ENCODE results near the gene RPS15. TPM values are rescaled to one million over a fixed set of nuclear protein-coding genes. Genes with fewer than 3 reads are reported as not detected.

The RPS15 gene
- total and polyA plus RNA-seq, 2 donors (not counting 3 experiments of a cell fraction or from before 2014, with no cell fraction given), result 1,260 to 3,270 TPM

GRCh38 chr19:1470055-1470304 is 31.8 kb downstream of the RPS15 start:
- Histone ChIP-seq H3K36me3 (ENCODE audit: control insufficient read depth in 2 of 2, extremely low read depth in 1 of 2, insufficient read depth in 2 of 2, low read length in 2 of 2) (no peaks in the 10 kb centered on the region), H3K9me3 (replicated peaks; ENCODE audit: control insufficient read depth, insufficient read depth, low read length) (no peaks in the 10 kb centered on the region), H3K4me2 (ENCODE audit: insufficient read depth, low read length) (no peak overlapping the region), H4K20me1 (replicated peaks; ENCODE audit: control insufficient read depth, extremely low read depth, insufficient read depth, low read length) (no peaks in the 10 kb centered on the region), H3K9ac (replicated peaks; ENCODE audit: extremely low read depth, insufficient read depth, low read length) (no peak overlapping the region), H3K27ac (ENCODE audit: insufficient read depth, low read depth, low read length) (no peak overlapping the region), H2AFZ (ENCODE audit: low read depth, low read length) (no peak overlapping the region), H3K79me2 (ENCODE audit: control insufficient read depth, insufficient read depth, low read length) (no peaks in the 10 kb centered on the region), H3K9me1 (replicated peaks; ENCODE audit: control insufficient read depth, extremely low read depth, insufficient read depth, low read length) (no peaks in the 10 kb centered on the region), H3K4me1 (ENCODE audit: control insufficient read depth, extremely low read depth, insufficient read depth, low read length) (peaks cover 5% of the 10 kb centered on the region), H3K4me3 (replicated peaks in 1 of 3; ENCODE audit: insufficient read depth in 1 of 3, low read depth in 1 of 3, low read length in 3 of 3) (no peak overlapping the region), H3K27me3 (ENCODE audit: control insufficient read depth in 2 of 2, insufficient read depth in 2 of 2, low read length in 2 of 2) (peaks cover 44 to 82% of the 10 kb centered on the region in 2 experiments)
- CTCF ChIA-PET, result no interaction called here
- no peak for DNase-seq (ENCODE audit: low read depth, low spot score)
- FAIRE-seq, result no peak
- dilution Hi-C loops (cut with MboI; ENCODE audit: extremely low pct_ligation_motif_present, low sequenced_read_pairs) (no loop called here), intact Hi-C loops (cut with micrococcal nuclease) (loop anchor here (2.0 kb wide), 1 partner anchor 21 kb away; the partner anchor contains the start of genes PCSK4 and REEP6)
- no TSS peak for BruUV-seq (replicated peaks)
- POLR2A ChIA-PET, result no interaction called here
- no peak for TF ChIP-seq MYC (IDR thresholded peaks at IDR 0.05; ENCODE audit: low read depth, low read length)
- no peak for TF ChIP-seq GATA2 (IDR thresholded peaks at IDR 0.05; ENCODE audit: insufficient read depth, insufficient read length, low read depth, low read length)
- TF ChIP-seq EZH2 (IDR thresholded peaks at IDR 0.05; ENCODE audit: borderline replicate concordance, low read depth, low read length, severe bottlenecking), result peak; percentile 91
- no peak for TF ChIP-seq JUN (IDR thresholded peaks at IDR 0.05; ENCODE audit: borderline replicate concordance, insufficient read depth, insufficient read length, low read depth)

- Histone ChIP-seq H3K9ac (replicated peaks; ENCODE audit: extremely low read depth, insufficient read depth, low read length) (no peak overlapping the region), H3K4me1 (ENCODE audit: control insufficient read depth, extremely low read depth, insufficient read depth, low read length) (peaks cover 5% of the 10 kb centered on the region), H3K36me3 (ENCODE audit: control insufficient read depth in 2 of 2, extremely low read depth in 1 of 2, insufficient read depth in 2 of 2, low read length in 2 of 2) (no peaks in the 10 kb centered on the region), H3K4me2 (ENCODE audit: insufficient read depth, low read length) (no peak overlapping the region), H3K4me3 (replicated peaks in 1 of 3; ENCODE audit: insufficient read depth in 1 of 3, low read depth in 1 of 3, low read length in 3 of 3) (no peak overlapping the region), H3K27ac (ENCODE audit: insufficient read depth, low read depth, low read length) (no peak overlapping the region), H2AFZ (ENCODE audit: low read depth, low read length) (no peak overlapping the region), H3K9me1 (replicated peaks; ENCODE audit: control insufficient read depth, extremely low read depth, insufficient read depth, low read length) (no peaks in the 10 kb centered on the region), H4K20me1 (replicated peaks; ENCODE audit: control insufficient read depth, extremely low read depth, insufficient read depth, low read length) (no peaks in the 10 kb centered on the region), H3K79me2 (ENCODE audit: control insufficient read depth, insufficient read depth, low read length) (no peaks in the 10 kb centered on the region), H3K9me3 (replicated peaks; ENCODE audit: control insufficient read depth, insufficient read depth, low read length) (no peaks in the 10 kb centered on the region), H3K27me3 (ENCODE audit: control insufficient read depth in 2 of 2, insufficient read depth in 2 of 2, low read length in 2 of 2) (peaks cover 42 to 77% of the 10 kb centered on the region in 2 experiments)
- POLR2A ChIA-PET, result no interaction called here
- no TSS peak for BruUV-seq (replicated peaks)
- no peak for FAIRE-seq
- CTCF ChIA-PET, result no interaction called here
- intact Hi-C loops (cut with micrococcal nuclease) (loop anchor here (2.0 kb wide), 1 partner anchor 20 kb away; the partner anchor contains the start of genes PCSK4 and REEP6), dilution Hi-C loops (cut with MboI; ENCODE audit: extremely low pct_ligation_motif_present, low sequenced_read_pairs) (no loop called here)
- DNase-seq (ENCODE audit: low read depth, low spot score), result no peak
- no peak for TF ChIP-seq GATA2 (IDR thresholded peaks at IDR 0.05; ENCODE audit: insufficient read depth, insufficient read length, low read depth, low read length)
- TF ChIP-seq EZH2 (IDR thresholded peaks at IDR 0.05; ENCODE audit: borderline replicate concordance, low read depth, low read length, severe bottlenecking), result peak; percentile 94
Measured at GRCh38 chr19:1470305-1471009, 32.3 kb downstream of the RPS15 start.
